Pancreas (tissue), 10 donors: ENCODE data around the gene SLC9A1. TPM values are rescaled to one million over a fixed set of nuclear protein-coding genes. Genes with fewer than 3 reads are reported as not detected.
A peak's percentile ranks its signal among the peaks of the same experiment; 100 is the strongest.

Source experiments
- ATAC-seq, 4 donors: fragments of 200-7000 bp; cut with Tn5 transposase; one replicate each; pipeline versions ENCODE4 v1.8.0 to v1.9.1; 2020; ENCODE audit warnings: mild to moderate bottlenecking in 4 of 4, moderate library complexity in 4 of 4
- DNase-seq, 6 donors: peaks; one replicate each; pipeline ENCODE4 v3.0.0-alpha.2; 2020
- FAIRE-seq: peaks from 2 replicates; lab custom pipeline; 2012; peaks lifted over from hg19 to GRCh38; lab: Jason Lieb, UNC
- H3K27ac ChIP-seq, 4 donors: fragments of 200-600 bp; sonication (generic); 1 replicate in 3 of 4; 2 replicates in 1 of 4; pipeline versions ENCODE4 v1.5.0 to v1.8.0; 2020
- H3K27me3 ChIP-seq, 4 donors: fragments of 200-600 bp; one replicate each; pipeline ENCODE4 v1.8.0; 2021
- H3K36me3 ChIP-seq, 3 donors: fragments of 200-600 bp; sonication (generic) in 1 of 3; one replicate each; pipeline versions ENCODE4 v1.5.0 to v1.8.0; 2020 to 2021
- H3K4me1 ChIP-seq, 3 donors: fragments of 200-600 bp; one replicate each; pipeline ENCODE4 v1.8.0; 2021
- H3K4me3 ChIP-seq, 4 donors: fragments of 200-600 bp; sonication (generic) in 2 of 4; one replicate each; pipeline versions ENCODE4 v1.5.0 to v1.8.0; 2020 to 2021
- H3K9me3 ChIP-seq, 4 donors: fragments of 200-600 bp; one replicate each; pipeline ENCODE4 v1.8.0; 2021
- WGBS, 2 donors: extraction: QIAGEN DNeasy Blood & Tissue Kit; methylation state at CpG; one replicate each; pipeline ENCODE4 v1.1.7; 2013; 5-methylcytosine and 5-hydroxymethylcytosine counted together
- intact Hi-C, 3 donors: fragments of 100-400 bp; cut with DNase I; formaldehyde crosslinking; loops; one replicate each; pipeline versions ENCODE4 v1.11.1 to v1.14.2; 2022
- polyA plus RNA-seq, 2 donors: library from polyadenylated mRNA; stranded (reverse); fragments of 200-250 nt; gene quantifications; one replicate each; pipeline ENCODE4 v1.2.3, GENCODE V29; 2013
- total RNA-seq, 6 donors: library from RNA; stranded (reverse); fragmentation: NEBNext Ultra II Directional in 4 of 6; extraction: Animal tissue kit (Norgen Biotek cat#: 25700) in 4 of 6; gene quantifications; one replicate each; pipeline versions ENCODE4 v1.2.1 to v1.2.4, GENCODE V29; 2021 to 2023
- TF ChIP-seq, protein P1 (sequence below), 4 donors: fragments of 200-600 bp; sonication (generic) in 3 of 4; IDR thresholded peaks; one replicate each; pipeline versions ENCODE4 v1.5.0 to v1.8.0; 2021; ENCODE audit warnings: antibody characterized with exemption in 4 of 4
- donor health status: healthy with polysubstance abuse.
- donor health status: DM: no; HTN: no; CAD: no; lungs with moderate emphysema.
- donor health status: DM: no; HTN: no; CAD: no.
- donor health status: control.
- donor health status: control.
- donor health status: Bipolar disorder and iron deficiency.
- donor health status: DM: yes; HTN: yes; CAD: no.
- donor health status: DM: no; HTN: no; CAD: no.
- donor health status: DM: no; HTN: no; CAD: no.
- donor health status: DM: yes; HTN: yes; CAD: no.

The SLC9A1 gene
- total and polyA plus RNA-seq, 8 donors: 8.3 to 20.6 (median 11.1) TPM

DNA sequence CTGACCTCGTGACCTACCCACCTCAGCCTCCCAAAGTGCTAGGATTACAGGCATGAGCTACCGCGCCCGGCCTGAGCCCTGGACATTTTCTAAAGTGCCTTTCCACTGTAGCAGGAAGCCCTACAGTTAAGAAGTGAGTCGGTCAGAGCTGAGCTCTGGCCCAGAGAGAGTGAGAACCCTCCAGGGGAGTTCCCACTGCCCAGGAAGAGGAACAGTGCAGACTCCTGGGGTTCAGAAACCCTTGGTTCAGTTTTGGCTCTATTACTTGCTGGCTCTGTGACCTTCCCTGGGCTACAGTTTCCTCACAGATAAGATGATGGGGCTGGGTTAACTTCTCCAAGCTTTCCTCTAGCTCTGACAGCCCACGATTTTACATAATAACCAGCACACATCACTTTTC is 20.9 kb downstream of the SLC9A1 start:
- intact Hi-C loops: no loop called here
- peak in 1 of 4 donors; percentile 17 for ATAC-seq
- no peak for FAIRE-seq
- no peak for DNase-seq
- no peak overlapping the region for H3K27ac ChIP-seq
- no peaks in the 10 kb centered on the region for H3K36me3 ChIP-seq
- 81 to 93% methylated on average over 6 of the region's 6 CpGs for WGBS, 2 donors
- no peaks in the 10 kb centered on the region for H3K9me3 ChIP-seq
- peaks cover 0 to 6% (median 0%) of the 10 kb centered on the region in 3 donors for H3K4me1 ChIP-seq
- no peak overlapping the region for H3K4me3 ChIP-seq
- TF ChIP-seq, protein P1, sequence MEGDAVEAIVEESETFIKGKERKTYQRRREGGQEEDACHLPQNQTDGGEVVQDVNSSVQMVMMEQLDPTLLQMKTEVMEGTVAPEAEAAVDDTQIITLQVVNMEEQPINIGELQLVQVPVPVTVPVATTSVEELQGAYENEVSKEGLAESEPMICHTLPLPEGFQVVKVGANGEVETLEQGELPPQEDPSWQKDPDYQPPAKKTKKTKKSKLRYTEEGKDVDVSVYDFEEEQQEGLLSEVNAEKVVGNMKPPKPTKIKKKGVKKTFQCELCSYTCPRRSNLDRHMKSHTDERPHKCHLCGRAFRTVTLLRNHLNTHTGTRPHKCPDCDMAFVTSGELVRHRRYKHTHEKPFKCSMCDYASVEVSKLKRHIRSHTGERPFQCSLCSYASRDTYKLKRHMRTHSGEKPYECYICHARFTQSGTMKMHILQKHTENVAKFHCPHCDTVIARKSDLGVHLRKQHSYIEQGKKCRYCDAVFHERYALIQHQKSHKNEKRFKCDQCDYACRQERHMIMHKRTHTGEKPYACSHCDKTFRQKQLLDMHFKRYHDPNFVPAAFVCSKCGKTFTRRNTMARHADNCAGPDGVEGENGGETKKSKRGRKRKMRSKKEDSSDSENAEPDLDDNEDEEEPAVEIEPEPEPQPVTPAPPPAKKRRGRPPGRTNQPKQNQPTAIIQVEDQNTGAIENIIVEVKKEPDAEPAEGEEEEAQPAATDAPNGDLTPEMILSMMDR (IDR thresholded peaks at IDR 0.05): no peak
- no peaks in the 10 kb centered on the region for H3K27me3 ChIP-seq

DNA sequence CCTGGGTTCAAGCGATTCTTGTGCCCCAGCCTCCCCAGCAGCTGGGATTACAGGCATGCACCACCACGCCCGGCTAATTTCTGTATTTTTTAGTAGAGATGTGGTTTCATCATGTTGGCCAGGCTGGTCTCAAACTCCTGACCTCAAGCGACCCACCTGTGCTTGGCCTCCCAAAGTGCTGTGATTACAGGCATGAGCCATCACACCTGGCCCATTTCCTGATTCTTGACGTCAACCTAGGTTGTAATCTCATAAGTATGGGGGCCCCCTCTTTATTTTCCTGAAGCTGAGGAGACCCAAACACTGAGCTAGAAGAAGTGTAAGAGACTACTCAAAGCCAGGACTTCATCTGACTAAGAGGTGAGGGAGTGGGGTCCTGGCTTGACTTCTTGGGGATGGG is 21.8 kb downstream of the SLC9A1 start:
- DNase-seq (no peak), ATAC-seq (no peak), FAIRE-seq (no peak)
- Histone ChIP-seq H3K4me3 (no peak overlapping the region), H3K36me3 (no peaks in the 10 kb centered on the region), H3K27me3 (no peaks in the 10 kb centered on the region), H3K9me3 (no peaks in the 10 kb centered on the region), H3K27ac (no peak overlapping the region), H3K4me1 (peaks cover 0 to 6% (median 0%) of the 10 kb centered on the region in 3 donors)
- WGBS, 2 donors: 86 to 89% methylated on average over 5 of the region's 5 CpGs
- intact Hi-C loops: no loop called here
- TF ChIP-seq, protein P1 (IDR thresholded peaks at IDR 0.05): no peak

DNA sequence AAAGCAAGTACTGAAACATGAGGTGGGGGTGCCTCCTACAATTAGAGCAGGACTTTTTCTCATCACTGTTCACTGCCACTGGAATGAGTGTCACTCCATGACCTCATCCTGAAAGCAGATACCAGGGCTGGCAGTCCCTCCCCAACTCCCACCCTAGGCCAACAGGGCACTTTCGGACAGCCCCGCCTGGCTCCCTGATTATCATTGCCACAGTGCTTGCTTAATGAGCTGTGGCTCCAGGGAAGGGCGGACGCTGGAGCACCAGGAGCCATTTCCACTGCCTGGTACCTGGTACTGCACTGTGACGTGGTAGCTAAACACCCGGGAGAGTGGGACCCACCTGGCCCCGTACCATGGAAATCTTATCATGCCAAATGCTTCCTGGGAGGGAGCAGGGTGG is 22.3 kb downstream of the SLC9A1 start:
- ATAC-seq: no peak
- Histone ChIP-seq H3K4me1 (peaks cover 0 to 6% (median 0%) of the 10 kb centered on the region in 3 donors), H3K27ac (no peak overlapping the region), H3K4me3 (no peak overlapping the region), H3K36me3 (no peaks in the 10 kb centered on the region), H3K27me3 (no peaks in the 10 kb centered on the region), H3K9me3 (no peaks in the 10 kb centered on the region)
- FAIRE-seq: no peak
- 85 to 89% methylated on average over 7 of the region's 7 CpGs for WGBS, 2 donors
- TF ChIP-seq, protein P1 (IDR thresholded peaks at IDR 0.05): no peak
- no peak for DNase-seq
- intact Hi-C loops: no loop called here

DNA sequence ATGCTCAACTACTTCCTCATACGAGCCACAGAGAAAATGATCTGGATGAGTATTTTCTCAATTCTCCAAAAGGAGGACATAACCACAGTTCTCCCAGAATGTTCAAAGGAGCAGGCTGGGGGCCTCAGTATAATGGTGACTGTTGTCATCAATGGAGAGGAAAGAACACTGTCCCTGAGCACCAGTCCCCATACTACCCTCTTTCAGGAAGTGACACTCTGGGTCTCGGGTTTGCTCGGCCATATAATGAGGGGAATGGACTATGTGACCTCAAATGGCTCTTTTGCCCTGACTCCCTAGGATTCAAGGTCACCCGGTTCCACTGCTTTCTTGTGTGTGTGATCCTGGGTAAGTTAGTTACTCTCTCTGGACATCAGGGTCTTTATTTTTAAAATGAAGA is 22.8 kb downstream of the SLC9A1 start:
- H3K4me3 ChIP-seq: no peak overlapping the region
- H3K27me3 ChIP-seq: no peaks in the 10 kb centered on the region
- H3K27ac ChIP-seq: no peak overlapping the region
- intact Hi-C loops: no loop called here
- H3K36me3 ChIP-seq: no peaks in the 10 kb centered on the region
- 76 to 78% methylated on average over 4 of the region's 4 CpGs for WGBS, 2 donors
- FAIRE-seq (no peak), DNase-seq (no peak), ATAC-seq (no peak)
- H3K4me1 ChIP-seq: peaks cover 0 to 6% (median 0%) of the 10 kb centered on the region in 3 donors
- TF ChIP-seq, protein P1 (IDR thresholded peaks at IDR 0.05): no peak
- no peaks in the 10 kb centered on the region for H3K9me3 ChIP-seq

DNA sequence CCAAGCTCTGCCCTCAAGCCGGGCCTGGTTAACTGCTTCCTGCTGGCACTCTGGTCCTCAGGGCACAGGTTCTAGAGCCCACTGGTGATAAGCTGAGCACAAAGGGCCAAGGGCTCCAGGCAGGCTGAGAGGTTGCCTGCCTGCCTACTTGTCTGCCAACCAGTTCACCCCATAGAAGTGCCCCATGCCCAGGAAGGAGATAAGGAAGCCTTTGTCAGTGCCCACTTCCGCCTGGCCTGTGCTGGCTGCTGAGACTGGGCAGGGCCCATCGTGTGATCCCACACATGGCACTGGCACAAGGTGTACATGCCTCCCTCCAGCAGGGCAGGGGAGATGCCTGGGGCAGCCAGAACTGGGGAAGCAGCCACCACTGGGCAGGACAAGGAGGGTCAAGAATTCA is 24.1 kb downstream of the SLC9A1 start:
- peak; percentile 24 to 78 (median 66) for ATAC-seq
- intact Hi-C loops: no loop called here
- no peak overlapping the region for H3K27ac ChIP-seq
- no peaks in the 10 kb centered on the region for H3K36me3 ChIP-seq
- no peak for FAIRE-seq
- TF ChIP-seq, protein P1 (IDR thresholded peaks at IDR 0.05): no peak
- no peaks in the 10 kb centered on the region for H3K9me3 ChIP-seq
- WGBS, 2 donors: 40 to 44% methylated on average over 3 of the region's 3 CpGs
- no peaks in the 10 kb centered on the region for H3K27me3 ChIP-seq
- no peak for DNase-seq
- no peaks in the 10 kb centered on the region for H3K4me1 ChIP-seq
- H3K4me3 ChIP-seq: no peak overlapping the region
